Measurements from ENCODE around the gene ELK1. TPM values are rescaled to one million over a fixed set of nuclear protein-coding genes. Genes with fewer than 3 reads are reported as not detected.
"Not testable (repeated sequence)": the region's sequence is repeated elsewhere in the genome, so short reads cannot be mapped to it uniquely, and the experiment has no call there.

Gene ELK1
- polyA plus RNA-seq (ENCODE audit: insufficient read length): 24.7 TPM

GRCh38 chrX:47650164-47651042 is at the start of gene ELK1:
Gene ELK1 (minus strand): TSS chrX:47650563. CDS start chrX:47641441, 9,122 bp downstream.
- peak; percentile 94 for DNase-seq

GRCh38 chrX:47697181-47697580 is 46.8 kb upstream of the ELK1 start:
- DNase-seq: no peak

- no peak for DNase-seq
Measured at GRCh38 chrX:47690175-47690574, 39.8 kb upstream of the ELK1 start.

- DNase-seq: no peak
Measured at GRCh38 chrX:47687263-47687662, 36.9 kb upstream of the ELK1 start.

GRCh38 chrX:47683829-47684205 is 33.5 kb upstream of the ELK1 start:
- no peak for DNase-seq

- DNase-seq: no peak
Measured at GRCh38 chrX:47683184-47683828, 32.9 kb upstream of the ELK1 start.

GRCh38 chrX:47675959-47676859 is 25.8 kb upstream of the ELK1 start:
- not testable (repeated sequence) for DNase-seq

- DNase-seq: no peak
Measured at GRCh38 chrX:47674776-47675175, 24.4 kb upstream of the ELK1 start.

GRCh38 chrX:47665797-47666196 is 15.4 kb upstream of the ELK1 start:
- not testable (repeated sequence) for DNase-seq

- no peak for DNase-seq
Measured at GRCh38 chrX:47664737-47665136, 14.4 kb upstream of the ELK1 start.

- DNase-seq: no peak
Measured at GRCh38 chrX:47662144-47662657, 11.8 kb upstream of the ELK1 start.

- DNase-seq: no peak
Measured at GRCh38 chrX:47661539-47661938, 11.2 kb upstream of the ELK1 start.

GRCh38 chrX:47659421-47659726 is 9.0 kb upstream of the ELK1 start:
- DNase-seq: no peak

GRCh38 chrX:47658684-47659420 is 8.5 kb upstream of the ELK1 start, which contains the start of gene UXT:
Gene UXT (minus strand): TSS chrX:47659180. CDS start chrX:47658927, 253 bp downstream.
- DNase-seq: peak; percentile 88

- DNase-seq: no peak
Measured at GRCh38 chrX:47658301-47658683, 7.9 kb upstream of the ELK1 start.

GRCh38 chrX:47651043-47651905 is 911 bp upstream of the ELK1 start:
- DNase-seq: no peak

GRCh38 chrX:47649781-47650163 is 591 bp downstream of the ELK1 start:
- no peak for DNase-seq

GRCh38 chrX:47649271-47649670 is 1.1 kb downstream of the ELK1 start:
- DNase-seq: no peak

GRCh38 chrX:47648376-47648775 is 2.0 kb downstream of the ELK1 start:
- no peak for DNase-seq

- DNase-seq: no peak
Measured at GRCh38 chrX:47646636-47647035, 3.7 kb downstream of the ELK1 start.

- no peak for DNase-seq
Measured at GRCh38 chrX:47645530-47645929, 4.8 kb downstream of the ELK1 start.

Data from hindlimb muscle (tissue), 1 donor.